Transverse colon (tissue), 4 donors: Measurements from ENCODE around the gene PDE4D. TPM values are rescaled to one million over a fixed set of nuclear protein-coding genes. Genes with fewer than 3 reads are reported as not detected.

Source experiments
- DNase-seq: peaks from one replicate; pipeline ENCODE4 v3.0.0-alpha.2; 2019
- H3K27ac ChIP-seq, 4 donors: fragments of 200-600 bp; sonication (generic); 2 replicates each; pipeline ENCODE4 v1.5.1; 2016 to 2018; ENCODE audit warnings: inconsistent platforms in 4 of 4
- H3K27me3 ChIP-seq: fragments of 200-600 bp; sonication (generic); 2 replicates; pipeline ENCODE4 v1.5.1; 2017; ENCODE audit warnings: inconsistent platforms
- H3K36me3 ChIP-seq, 4 donors: fragments of 200-600 bp; sonication (generic); 2 replicates each; pipeline ENCODE4 v1.5.1; 2017 to 2019; ENCODE audit warnings: inconsistent platforms in 4 of 4
- H3K4me1 ChIP-seq, 4 donors: fragments of 200-600 bp; sonication (generic); 2 replicates each; pipeline ENCODE4 v1.5.1; 2017 to 2020; ENCODE audit warnings: inconsistent platforms in 4 of 4
- H3K4me3 ChIP-seq, 4 donors: fragments of 200-600 bp; sonication (generic); 1 replicate in 1 of 4; 2 replicates in 3 of 4; pipeline versions ENCODE4 v1.5.1 to v1.6.1; 2017 to 2019; ENCODE audit warnings: inconsistent platforms in 4 of 4
- H3K9me3 ChIP-seq, 2 donors: fragments of 200-600 bp; sonication (generic); 2 replicates each; pipeline ENCODE4 v1.5.1; 2017 to 2019; ENCODE audit warnings: inconsistent platforms in 2 of 2
- CTCF ChIP-seq, 5 experiments: fragments of 200-600 bp in 3 of 5; fragments of 450-650 bp in 2 of 5; sonication (generic) in 3 of 5; IDR thresholded peaks; 1 replicate in 2 of 5; 2 replicates in 3 of 5; pipeline ENCODE4 v1.5.1; 2016 to 2017; ENCODE audit warnings: antibody characterized with exemption in 5 of 5, inconsistent platforms in 3 of 5, mild to moderate bottlenecking in 2 of 5, moderate library complexity in 1 of 5
- EP300 ChIP-seq: sonication (generic); formaldehyde crosslinking; IDR thresholded peaks from one replicate; pipeline ENCODE4 v1.6.1; 2017; ENCODE audit warnings: antibody characterized with exemption, low read depth
- POLR2A ChIP-seq: fragments of 450-650 bp; IDR thresholded peaks from one replicate; pipeline ENCODE4 v1.6.1; 2016; ENCODE audit warnings: antibody characterized with exemption, mild to moderate bottlenecking, moderate library complexity
- POLR2AphosphoS5 ChIP-seq, 3 donors: sonication (generic); formaldehyde crosslinking; IDR thresholded peaks; one replicate each; pipeline ENCODE4 v1.6.1; 2016; ENCODE audit warnings: antibody characterized with exemption in 3 of 3
- WGBS, 2 donors: methylation state at CpG; one replicate each; pipeline ENCODE4 v1.1.5; 2018; ENCODE audit warnings: low coverage in 1 of 2; 5-methylcytosine and 5-hydroxymethylcytosine counted together
- in situ Hi-C, 4 donors: fragments of 200-750 bp; cut with MboI; loops; one replicate each; pipeline versions ENCODE4 v1.15.0 to v1.15.1; 2017; ENCODE audit warnings: low sequenced_read_pairs in 3 of 4, low pct_ligation_motif_present in 1 of 4, low pct_unique_long_range_greater_than_20kb in 1 of 4
- intact Hi-C: fragments of 100-400 bp; cut with DNase I; formaldehyde crosslinking; loops from one replicate; pipeline ENCODE4 v1.15.1; 2023; ENCODE audit warnings: low total_unique reads
- total RNA-seq, 4 donors: library from RNA; depleted of rRNA; stranded (reverse); fragments of >200 nt; gene quantifications; one replicate each; pipeline ENCODE4 v1.1.0, GENCODE V29; 2016

PDE4D gene
- total RNA-seq, 4 donors from 2014 or later: 47.0 to 302 (median 73.6) TPM

GRCh38 chr5:59182760-59183159 lies 710.8 kb downstream of the PDE4D start:
- no peak overlapping the region for H3K4me3 ChIP-seq
- H3K36me3 ChIP-seq: no peaks in the 10 kb centered on the region
- peaks cover 0 to 5% (median 1%) of the 10 kb centered on the region in 4 donors for H3K4me1 ChIP-seq
- WGBS, 2 donors: 93 to 100% methylated on average over 1 to 3 of the region's 3 CpGs
- in situ Hi-C loops: loop anchor here in 3 of 4 donors (25.0 kb wide), 4 partner anchors 330 to 605 kb away; no protein-coding TSS in a partner anchor
- DNase-seq: no peak
- intact Hi-C loops: loop anchor here (10.0 kb wide), 1 partner anchor 612 kb away; no protein-coding TSS in a partner anchor
- H3K9me3 ChIP-seq: no peaks in the 10 kb centered on the region
- TF ChIP-seq POLR2AphosphoS5 (IDR thresholded peaks at IDR 0.05): no peak
- H3K27me3 ChIP-seq: no peaks in the 10 kb centered on the region
- H3K27ac ChIP-seq: no peak overlapping the region

GRCh38 chr5:59180515-59180914 lies 713.0 kb downstream of the PDE4D start:
- in situ Hi-C loops: loop anchor here in 3 of 4 donors (25.0 kb wide), 4 partner anchors 332 to 607 kb away; no protein-coding TSS in a partner anchor
- no peak overlapping the region for H3K4me3 ChIP-seq

GRCh38 chr5:59179704-59180103 lies 713.8 kb downstream of the PDE4D start:
- no peak for DNase-seq
- Histone ChIP-seq H3K27ac (no peak overlapping the region), H3K9me3 (no peaks in the 10 kb centered on the region), H3K27me3 (no peaks in the 10 kb centered on the region), H3K4me1 (no peaks in the 10 kb centered on the region), H3K36me3 (no peaks in the 10 kb centered on the region), H3K4me3 (no peak overlapping the region)
- TF ChIP-seq EP300 (no peak), POLR2AphosphoS5 (IDR thresholded peaks at IDR 0.05) (no peak), POLR2A (no peak), CTCF (IDR thresholded peaks at IDR 0.05) (no peak)
- WGBS, 2 donors: 52 to 59% methylated on average over 2 of the region's 2 CpGs
- intact Hi-C loops (loop anchor here (10.0 kb wide), 2 partner anchors 145 to 615 kb away; no protein-coding TSS in a partner anchor), in situ Hi-C loops (loop anchor here (10.0 to 25.0 kb wide), 7 partner anchors 155 to 608 kb away; no protein-coding TSS in a partner anchor)

More at GRCh38 chr5:59180515-59180914, 713.0 kb downstream of the PDE4D start:
- intact Hi-C loops: loop anchor here (10.0 kb wide), 1 partner anchor 614 kb away; no protein-coding TSS in a partner anchor
- H3K27me3 ChIP-seq: no peaks in the 10 kb centered on the region
- 79 to 90% methylated on average over 2 of the region's 2 CpGs for WGBS, 2 donors
- TF ChIP-seq POLR2A (no peak), EP300 (no peak), CTCF (IDR thresholded peaks at IDR 0.05) (no peak), POLR2AphosphoS5 (IDR thresholded peaks at IDR 0.05) (no peak)
- no peaks in the 10 kb centered on the region for H3K4me1 ChIP-seq
- H3K36me3 ChIP-seq: no peaks in the 10 kb centered on the region
- no peaks in the 10 kb centered on the region for H3K9me3 ChIP-seq
- H3K27ac ChIP-seq: no peak overlapping the region
- no peak for DNase-seq

- WGBS, 2 donors: 90% methylated on average over 1 of the region's 1 CpG; no CpG with 5 or more reads in 1 of the 2 donors
- no peak for DNase-seq
- TF ChIP-seq POLR2AphosphoS5 (IDR thresholded peaks at IDR 0.05) (no peak), EP300 (no peak), CTCF (IDR thresholded peaks at IDR 0.05) (no peak), POLR2A (no peak)
- H3K36me3 ChIP-seq: no peaks in the 10 kb centered on the region
- intact Hi-C loops (loop anchor here (10.0 kb wide), 1 partner anchor 144 kb away; no protein-coding TSS in a partner anchor), in situ Hi-C loops (loop anchor here (10.0 to 25.0 kb wide), 7 partner anchors 154 to 609 kb away; no protein-coding TSS in a partner anchor)
- peaks cover 0 to 4% (median 0%) of the 10 kb centered on the region in 4 donors for H3K4me1 ChIP-seq
- H3K9me3 ChIP-seq: no peaks in the 10 kb centered on the region
- H3K27ac ChIP-seq: no peak overlapping the region
- H3K4me3 ChIP-seq: no peak overlapping the region
- no peaks in the 10 kb centered on the region for H3K27me3 ChIP-seq
Measured at GRCh38 chr5:59178482-59178881, 715.0 kb downstream of the PDE4D start.
